Activated naive CD4-positive, alpha-beta T cell treated with anti-CD3 and anti-CD28 coated beads, Interleukin-2, amount 50 U/mL, for 24 hours (primary cell): ENCODE measurements around the gene S100B.

Experiments
- H3K27ac Mint-ChIP-seq: one replicate; pipeline ENCODE4 v1.8.0; 2021; ENCODE audit warnings: mild to moderate bottlenecking, mixed read lengths
- H3K27me3 Mint-ChIP-seq: one replicate; pipeline ENCODE4 v1.8.0; 2021; ENCODE audit warnings: mixed read lengths
- H3K36me3 Mint-ChIP-seq: one replicate; pipeline ENCODE4 v1.8.0; 2021; ENCODE audit warnings: mixed read lengths
- H3K4me1 Mint-ChIP-seq: one replicate; pipeline ENCODE4 v1.8.0; 2021; ENCODE audit warnings: mixed read lengths
- H3K4me3 Mint-ChIP-seq: one replicate; pipeline ENCODE4 v1.8.0; 2021; ENCODE audit warnings: mild to moderate bottlenecking, mixed read lengths
- H3K9me3 Mint-ChIP-seq: one replicate; pipeline ENCODE4 v1.8.0; 2021; ENCODE audit warnings: mixed read lengths

Gene S100B

DNA sequence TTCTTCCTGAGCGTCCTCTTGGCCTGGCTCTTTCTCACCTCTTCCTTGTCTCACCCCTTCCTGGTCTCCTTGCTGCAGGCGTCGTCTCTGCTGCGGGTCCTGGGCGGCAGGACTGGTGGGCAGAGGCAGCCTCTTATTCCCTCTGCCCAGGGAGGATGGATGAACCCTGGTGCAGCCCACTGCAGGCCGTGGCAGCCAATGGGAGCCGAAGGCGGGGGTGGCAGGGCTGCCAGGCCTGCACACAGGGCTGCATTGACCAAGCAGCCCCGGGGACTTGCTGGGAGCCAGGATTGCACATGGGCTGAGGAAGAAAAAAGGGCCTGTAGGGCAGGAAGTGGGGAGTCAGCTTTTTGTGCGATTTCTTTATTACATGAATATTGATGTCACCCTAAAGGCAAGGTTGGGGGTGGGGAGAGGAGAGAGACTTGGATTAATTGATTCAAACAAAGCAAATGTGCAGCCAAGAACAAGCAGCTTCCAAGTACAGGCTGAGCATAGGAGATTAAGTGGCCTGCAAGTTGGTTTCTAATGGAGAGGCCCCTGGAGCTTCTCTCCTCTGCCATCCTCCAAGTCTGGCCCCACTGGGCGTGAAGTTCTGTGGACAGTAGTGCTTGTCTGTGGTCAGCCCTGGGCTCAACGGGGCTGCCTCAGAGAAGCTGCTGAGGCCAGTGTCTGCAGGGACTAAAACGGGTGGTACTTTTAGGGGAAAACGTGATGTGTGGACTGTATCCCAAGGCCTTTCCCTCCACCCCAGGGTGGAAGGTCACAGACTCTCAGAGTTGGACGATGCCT lies at the start of gene S100B:
S100B (minus strand) TSS at position 108 of the 792 bp plus-strand sequence. CDS start 2,667 bp downstream, outside the sequence.
- Mint-ChIP-seq H3K27me3 (no peaks in the 10 kb centered on the region), H3K9me3 (no peaks in the 10 kb centered on the region), H3K4me3 (peak within 1 kb of the TSS; percentile 45), H3K4me1 (peaks cover 56% of the 10 kb centered on the region), H3K36me3 (no peaks in the 10 kb centered on the region), H3K27ac (peak within 1 kb of the TSS; percentile 71)

DNA sequence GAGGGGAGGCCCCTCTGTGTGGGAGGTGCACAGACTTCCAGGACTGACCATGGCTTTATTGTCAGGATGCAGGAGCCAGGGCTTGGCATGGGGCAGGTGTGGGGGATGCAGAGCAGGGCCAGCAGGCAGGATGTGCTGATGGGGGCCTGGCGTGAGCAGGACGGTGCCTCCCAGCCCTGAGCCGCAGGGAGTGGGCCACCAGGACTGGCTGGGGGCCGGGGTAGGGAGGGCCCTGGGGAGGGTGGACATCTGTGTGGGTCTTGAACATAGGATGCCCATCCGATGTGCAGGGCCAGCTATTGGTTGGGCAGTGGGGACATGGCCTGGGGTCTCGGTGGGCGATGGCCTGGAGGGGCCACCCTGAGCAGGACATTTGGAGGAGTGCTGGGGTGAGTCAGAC lies 46.2 kb upstream of the S100B start:
- Mint-ChIP-seq H3K9me3 (peaks cover 11% of the 10 kb centered on the region), H3K27me3 (no peaks in the 10 kb centered on the region), H3K4me3 (no peak overlapping the region), H3K36me3 (peaks cover 61% of the 10 kb centered on the region), H3K4me1 (peaks cover 30% of the 10 kb centered on the region), H3K27ac (peak overlapping the region; percentile 8)

GRCh38 chr21:46650476-46651098 lies 45.7 kb upstream of the S100B start:
- Mint-ChIP-seq H3K4me1 (peaks cover 34% of the 10 kb centered on the region), H3K36me3 (peaks cover 60% of the 10 kb centered on the region), H3K27ac (peak overlapping the region; percentile 66), H3K9me3 (peaks cover 6% of the 10 kb centered on the region), H3K4me3 (no peak overlapping the region), H3K27me3 (no peaks in the 10 kb centered on the region)

GRCh38 chr21:46649356-46649755 lies 44.5 kb upstream of the S100B start:
- no peaks in the 10 kb centered on the region for H3K9me3 Mint-ChIP-seq
- H3K27ac Mint-ChIP-seq, result peak overlapping the region; percentile 35
- H3K27me3 Mint-ChIP-seq, result no peaks in the 10 kb centered on the region
- no peak overlapping the region for H3K4me3 Mint-ChIP-seq
- peaks cover 34% of the 10 kb centered on the region for H3K4me1 Mint-ChIP-seq
- H3K36me3 Mint-ChIP-seq, result peaks cover 51% of the 10 kb centered on the region

- Mint-ChIP-seq H3K27ac (no peak overlapping the region), H3K4me1 (peaks cover 34% of the 10 kb centered on the region), H3K9me3 (no peaks in the 10 kb centered on the region), H3K36me3 (peaks cover 45% of the 10 kb centered on the region), H3K27me3 (no peaks in the 10 kb centered on the region), H3K4me3 (no peak overlapping the region)
These were observed 43.7 kb upstream of the S100B start for GRCh38 chr21:46648539-46648938.

DNA sequence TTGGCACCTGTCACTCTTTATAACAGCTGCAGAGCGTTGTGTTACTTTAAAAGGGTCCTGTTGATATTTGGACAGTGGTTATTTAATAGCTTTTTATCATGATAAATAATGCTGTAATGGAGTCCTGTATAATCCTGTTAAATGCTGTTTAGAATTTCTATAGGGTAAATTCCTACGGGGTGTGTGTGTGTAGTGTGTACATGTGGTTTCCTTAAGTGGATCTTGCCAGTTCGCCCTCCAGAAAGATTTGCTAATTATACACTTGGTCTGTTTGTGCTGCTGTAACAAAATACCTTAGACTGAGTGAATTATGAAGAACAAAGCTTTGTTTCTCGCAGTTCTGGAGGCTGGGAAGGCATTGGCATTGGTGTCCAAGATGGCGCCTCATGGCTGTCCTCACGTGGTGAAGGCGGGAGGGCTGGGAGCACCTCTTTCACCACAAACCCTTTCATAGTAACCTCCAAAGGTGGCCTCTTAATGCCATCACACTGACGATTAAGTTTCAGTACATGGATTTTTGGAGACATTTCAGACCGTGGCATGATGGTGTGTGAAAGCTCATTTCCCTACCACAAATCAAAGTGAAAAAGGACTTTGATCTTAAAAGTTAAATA lies 41.8 kb upstream of the S100B start:
- no peak overlapping the region for H3K4me3 Mint-ChIP-seq
- H3K9me3 Mint-ChIP-seq, result no peaks in the 10 kb centered on the region
- H3K27me3 Mint-ChIP-seq, result no peaks in the 10 kb centered on the region
- peaks cover 37% of the 10 kb centered on the region for H3K4me1 Mint-ChIP-seq
- H3K27ac Mint-ChIP-seq, result peak overlapping the region; percentile 52
- H3K36me3 Mint-ChIP-seq, result peaks cover 35% of the 10 kb centered on the region

DNA sequence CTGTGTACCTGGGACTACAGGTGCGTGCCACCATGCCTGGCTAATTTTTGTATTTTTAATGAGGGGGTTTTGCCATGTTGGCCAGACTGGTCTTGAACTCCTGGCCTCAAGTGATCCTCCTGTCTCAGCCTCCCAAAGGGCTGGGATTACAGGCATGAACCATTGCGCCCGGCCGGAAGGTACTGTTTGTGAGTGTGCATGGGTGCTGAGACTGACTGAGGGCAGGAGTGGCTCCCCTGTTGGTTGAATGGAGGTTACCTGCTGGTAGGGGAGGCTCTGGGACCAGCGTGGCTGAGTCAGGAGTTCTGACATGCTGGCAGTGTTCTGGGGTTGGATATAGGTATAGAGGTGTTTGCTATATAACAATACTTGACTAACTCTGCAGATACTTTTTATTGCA lies 41.0 kb upstream of the S100B start:
- H3K4me1 Mint-ChIP-seq, result peaks cover 45% of the 10 kb centered on the region
- H3K9me3 Mint-ChIP-seq, result no peaks in the 10 kb centered on the region
- H3K36me3 Mint-ChIP-seq, result peaks cover 35% of the 10 kb centered on the region
- peak overlapping the region; percentile 59 for H3K27ac Mint-ChIP-seq
- H3K27me3 Mint-ChIP-seq, result no peaks in the 10 kb centered on the region
- no peak overlapping the region for H3K4me3 Mint-ChIP-seq

- peaks cover 31% of the 10 kb centered on the region for H3K36me3 Mint-ChIP-seq
- H3K27me3 Mint-ChIP-seq, result no peaks in the 10 kb centered on the region
- H3K4me3 Mint-ChIP-seq, result no peak overlapping the region
- H3K27ac Mint-ChIP-seq, result peak overlapping the region; percentile 17
- no peaks in the 10 kb centered on the region for H3K9me3 Mint-ChIP-seq
- H3K4me1 Mint-ChIP-seq, result peaks cover 62% of the 10 kb centered on the region
These were observed 38.7 kb upstream of the S100B start for GRCh38 chr21:46643379-46644177.

- Mint-ChIP-seq H3K9me3 (no peaks in the 10 kb centered on the region), H3K4me1 (peaks cover 64% of the 10 kb centered on the region), H3K4me3 (peak overlapping the region; percentile 11), H3K27ac (peak overlapping the region; percentile 33), H3K27me3 (no peaks in the 10 kb centered on the region), H3K36me3 (peaks cover 20% of the 10 kb centered on the region)
These were observed 36.8 kb upstream of the S100B start for GRCh38 chr21:46641656-46642055.

GRCh38 chr21:46639489-46640386 lies 34.9 kb upstream of the S100B start:
- no peaks in the 10 kb centered on the region for H3K9me3 Mint-ChIP-seq
- peaks cover 61% of the 10 kb centered on the region for H3K4me1 Mint-ChIP-seq
- no peaks in the 10 kb centered on the region for H3K27me3 Mint-ChIP-seq
- H3K4me3 Mint-ChIP-seq, result peak overlapping the region; percentile 76
- peaks cover 9% of the 10 kb centered on the region for H3K36me3 Mint-ChIP-seq
- peak overlapping the region; percentile 44 for H3K27ac Mint-ChIP-seq

- no peaks in the 10 kb centered on the region for H3K27me3 Mint-ChIP-seq
- H3K36me3 Mint-ChIP-seq, result peaks cover 5% of the 10 kb centered on the region
- H3K27ac Mint-ChIP-seq, result peak overlapping the region; percentile 84
- H3K9me3 Mint-ChIP-seq, result no peaks in the 10 kb centered on the region
- peak overlapping the region; percentile 60 for H3K4me3 Mint-ChIP-seq
- H3K4me1 Mint-ChIP-seq, result peaks cover 76% of the 10 kb centered on the region
These were observed 33.3 kb upstream of the S100B start for GRCh38 chr21:46637952-46638746.

- Mint-ChIP-seq H3K36me3 (peaks cover 3% of the 10 kb centered on the region), H3K27ac (peak overlapping the region; percentile 96), H3K4me1 (peaks cover 83% of the 10 kb centered on the region), H3K27me3 (no peaks in the 10 kb centered on the region), H3K9me3 (no peaks in the 10 kb centered on the region), H3K4me3 (peak overlapping the region; percentile 96)
These were observed 31.8 kb upstream of the S100B start for GRCh38 chr21:46636550-46637285.

DNA sequence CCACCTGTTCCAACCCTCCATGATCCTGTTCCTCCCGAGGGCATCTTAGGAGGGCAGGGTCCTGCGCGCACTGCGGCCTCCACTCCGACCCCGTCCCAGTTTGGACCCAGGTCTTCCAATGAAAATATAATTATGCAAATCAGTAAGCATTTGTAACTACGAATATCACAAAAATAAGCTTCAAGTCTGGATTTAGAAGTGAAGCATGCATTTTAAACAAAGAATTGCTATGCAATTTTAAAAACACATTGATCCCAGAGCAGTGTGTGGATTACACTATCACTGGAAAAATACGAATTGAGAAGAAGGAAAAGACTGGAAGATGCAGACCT lies 31.3 kb upstream of the S100B start:
- Mint-ChIP-seq H3K4me3 (peak overlapping the region; percentile 96), H3K36me3 (peaks cover 2% of the 10 kb centered on the region), H3K9me3 (no peaks in the 10 kb centered on the region), H3K4me1 (peaks cover 81% of the 10 kb centered on the region), H3K27me3 (no peaks in the 10 kb centered on the region), H3K27ac (peak overlapping the region; percentile 96)
